ENCODE results near the gene LRWD1.

- TF ChIP-seq REST (tag by site-specific recombination; IDR thresholded peaks at IDR 0.05) = no peak
- no peak for TF ChIP-seq ZNF274 (IDR thresholded peaks at IDR 0.05; ENCODE audit: low read length)
- no peak for TF ChIP-seq ZNF274 (tag by site-specific recombination; IDR thresholded peaks at IDR 0.05; ENCODE audit: borderline replicate concordance)
- TF ChIP-seq, protein P1, sequence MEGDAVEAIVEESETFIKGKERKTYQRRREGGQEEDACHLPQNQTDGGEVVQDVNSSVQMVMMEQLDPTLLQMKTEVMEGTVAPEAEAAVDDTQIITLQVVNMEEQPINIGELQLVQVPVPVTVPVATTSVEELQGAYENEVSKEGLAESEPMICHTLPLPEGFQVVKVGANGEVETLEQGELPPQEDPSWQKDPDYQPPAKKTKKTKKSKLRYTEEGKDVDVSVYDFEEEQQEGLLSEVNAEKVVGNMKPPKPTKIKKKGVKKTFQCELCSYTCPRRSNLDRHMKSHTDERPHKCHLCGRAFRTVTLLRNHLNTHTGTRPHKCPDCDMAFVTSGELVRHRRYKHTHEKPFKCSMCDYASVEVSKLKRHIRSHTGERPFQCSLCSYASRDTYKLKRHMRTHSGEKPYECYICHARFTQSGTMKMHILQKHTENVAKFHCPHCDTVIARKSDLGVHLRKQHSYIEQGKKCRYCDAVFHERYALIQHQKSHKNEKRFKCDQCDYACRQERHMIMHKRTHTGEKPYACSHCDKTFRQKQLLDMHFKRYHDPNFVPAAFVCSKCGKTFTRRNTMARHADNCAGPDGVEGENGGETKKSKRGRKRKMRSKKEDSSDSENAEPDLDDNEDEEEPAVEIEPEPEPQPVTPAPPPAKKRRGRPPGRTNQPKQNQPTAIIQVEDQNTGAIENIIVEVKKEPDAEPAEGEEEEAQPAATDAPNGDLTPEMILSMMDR (tag by site-specific recombination; IDR thresholded peaks at IDR 0.05) = no peak
- TF ChIP-seq ZNF404 (tag by site-specific recombination; IDR thresholded peaks at IDR 0.05) = no peak
- no peak for TF ChIP-seq PRDM10 (tag by site-specific recombination; IDR thresholded peaks at IDR 0.05)
- TF ChIP-seq ZNF623 (tag by site-specific recombination; IDR thresholded peaks at IDR 0.05) = no peak
- TF ChIP-seq ZNF768 (tag by site-specific recombination; IDR thresholded peaks at IDR 0.05) = no peak
These were observed 38.3 kb upstream of the LRWD1 start for GRCh38 chr7:102426268-102427018.
